ENCODE data around the gene RGS19.

Gene RGS19

DNA sequence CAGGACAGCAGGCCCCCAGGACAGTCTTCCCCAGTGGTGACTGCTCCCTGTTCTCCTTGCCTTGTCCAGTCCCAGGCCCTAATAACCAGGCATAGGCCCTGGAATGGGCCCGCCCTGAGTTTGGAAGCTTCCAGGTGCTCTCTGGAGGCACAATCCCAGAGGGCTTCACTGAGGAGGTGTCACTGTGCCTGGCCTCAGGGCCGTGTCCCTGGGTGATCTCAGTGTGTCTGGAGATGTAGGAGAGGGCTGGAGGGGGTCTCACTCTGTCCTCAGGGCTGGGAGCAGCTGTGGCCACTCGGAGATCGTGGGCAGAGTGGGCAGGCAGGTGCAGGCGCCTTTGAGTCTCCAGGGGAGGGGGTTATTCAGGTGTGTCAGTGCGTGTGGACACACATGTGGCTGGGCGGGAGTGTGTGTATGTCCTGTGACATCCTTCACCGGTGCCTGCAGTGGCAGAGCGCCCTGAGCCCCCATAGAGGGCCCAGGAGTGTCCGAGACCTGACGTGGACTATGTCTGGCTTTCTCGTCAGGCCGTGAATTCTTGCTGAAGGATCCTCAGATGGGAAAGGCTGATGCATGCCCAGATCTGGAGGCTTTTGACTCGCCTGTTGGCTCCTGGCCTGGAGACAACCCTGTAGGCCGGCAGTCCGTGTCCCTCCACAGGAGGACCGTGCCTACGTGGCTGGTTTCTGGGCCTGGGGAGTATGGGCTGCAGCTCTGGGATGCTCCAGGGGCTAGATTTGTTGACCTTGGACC is 33.5 kb upstream of the RGS19 start:
- POLR2A ChIA-PET: no interaction called here
- TF ChIP-seq FOXA1 (IDR thresholded peaks at IDR 0.05): no peak
- no peak for TF ChIP-seq ZNF384 (IDR thresholded peaks at IDR 0.05)
- TF ChIP-seq BHLHE40 (IDR thresholded peaks at IDR 0.05; ENCODE audit: borderline replicate concordance): no peak
- CTCF ChIA-PET: no interaction called here
- no peak for DNase-seq (ENCODE audit: extremely low spot score)

DNA sequence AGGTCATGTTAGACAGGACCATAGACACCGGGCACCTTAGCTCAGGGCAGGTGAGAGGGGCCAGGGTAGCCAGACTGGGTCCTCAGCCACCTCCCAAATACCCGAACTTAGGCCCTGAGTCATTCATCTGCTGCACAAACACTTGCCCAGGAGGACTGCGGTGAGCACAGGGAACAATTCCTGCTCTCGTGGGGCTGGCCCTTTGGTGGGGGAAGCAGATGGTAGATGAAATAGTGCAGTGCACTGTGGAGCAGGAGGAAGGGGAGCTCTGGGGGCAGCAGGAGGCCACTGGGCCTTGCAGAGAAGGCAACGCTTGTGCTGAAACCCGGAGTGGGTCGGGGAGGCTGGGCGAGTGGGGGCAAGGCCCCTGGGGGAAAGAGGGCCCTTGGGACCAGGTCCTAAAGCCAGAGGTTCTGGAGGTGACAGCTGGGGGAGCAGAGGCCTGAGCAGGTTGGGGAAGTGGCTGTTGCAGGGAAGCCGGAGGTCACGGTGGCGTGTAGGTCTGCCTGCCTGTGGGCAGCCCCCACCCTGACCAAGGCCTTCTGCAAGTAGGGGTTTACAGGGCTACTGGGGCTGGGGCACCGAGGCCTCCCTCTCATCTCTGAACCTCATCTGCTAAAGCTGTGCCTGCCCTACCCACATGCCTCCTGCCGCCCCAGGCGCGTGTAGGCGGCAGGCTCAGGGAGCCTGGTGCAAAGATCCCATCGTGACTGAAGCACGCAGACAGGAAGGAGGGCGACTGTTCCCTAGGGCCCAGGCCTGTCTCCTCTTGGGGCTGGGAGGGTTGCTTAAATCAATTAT is 32.7 kb upstream of the RGS19 start:
- ChIA-PET CTCF (interaction anchor here (1.1 to 1.2 kb wide), 2 partner anchors 9 to 29 kb away, joined by 3 read pairs; no protein-coding TSS in a partner anchor), POLR2A (interaction anchor here (1.2 kb wide), 1 partner anchor 50 kb away, joined by 5 read pairs; the partner anchor contains the start of gene TCEA2)
- DNase-seq (ENCODE audit: extremely low spot score): no peak
- no peak for TF ChIP-seq FOXM1 (IDR thresholded peaks at IDR 0.05; ENCODE audit: borderline replicate concordance)
- no peak for TF ChIP-seq BHLHE40 (IDR thresholded peaks at IDR 0.05; ENCODE audit: borderline replicate concordance)
- no peak for TF ChIP-seq FOXA1 (IDR thresholded peaks at IDR 0.05)
- TF ChIP-seq SUZ12 (IDR thresholded peaks at IDR 0.05): no peak
- TF ChIP-seq HDGF (IDR thresholded peaks at IDR 0.05; ENCODE audit: borderline replicate concordance): no peak
- TF ChIP-seq NFRKB (IDR thresholded peaks at IDR 0.05): no peak
- TF ChIP-seq ELF4 (IDR thresholded peaks at IDR 0.05): no peak
- no peak for TF ChIP-seq L3MBTL2 (conservative IDR thresholded peaks at IDR 0.05)
- no peak for TF ChIP-seq ARNT (IDR thresholded peaks at IDR 0.05)
- no peak for TF ChIP-seq SP1 (IDR thresholded peaks at IDR 0.05)
- no peak for TF ChIP-seq LEF1 (IDR thresholded peaks at IDR 0.05; ENCODE audit: borderline replicate concordance)
- no peak for TF ChIP-seq CTBP1 (IDR thresholded peaks at IDR 0.05; ENCODE audit: borderline replicate concordance)
- TF ChIP-seq, protein P1, sequence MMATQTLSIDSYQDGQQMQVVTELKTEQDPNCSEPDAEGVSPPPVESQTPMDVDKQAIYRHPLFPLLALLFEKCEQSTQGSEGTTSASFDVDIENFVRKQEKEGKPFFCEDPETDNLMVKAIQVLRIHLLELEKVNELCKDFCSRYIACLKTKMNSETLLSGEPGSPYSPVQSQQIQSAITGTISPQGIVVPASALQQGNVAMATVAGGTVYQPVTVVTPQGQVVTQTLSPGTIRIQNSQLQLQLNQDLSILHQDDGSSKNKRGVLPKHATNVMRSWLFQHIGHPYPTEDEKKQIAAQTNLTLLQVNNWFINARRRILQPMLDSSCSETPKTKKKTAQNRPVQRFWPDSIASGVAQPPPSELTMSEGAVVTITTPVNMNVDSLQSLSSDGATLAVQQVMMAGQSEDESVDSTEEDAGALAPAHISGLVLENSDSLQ (IDR thresholded peaks at IDR 0.05): no peak
- TF ChIP-seq TARDBP (IDR thresholded peaks at IDR 0.05): no peak
- TF ChIP-seq ZNF384 (IDR thresholded peaks at IDR 0.05): no peak

DNA sequence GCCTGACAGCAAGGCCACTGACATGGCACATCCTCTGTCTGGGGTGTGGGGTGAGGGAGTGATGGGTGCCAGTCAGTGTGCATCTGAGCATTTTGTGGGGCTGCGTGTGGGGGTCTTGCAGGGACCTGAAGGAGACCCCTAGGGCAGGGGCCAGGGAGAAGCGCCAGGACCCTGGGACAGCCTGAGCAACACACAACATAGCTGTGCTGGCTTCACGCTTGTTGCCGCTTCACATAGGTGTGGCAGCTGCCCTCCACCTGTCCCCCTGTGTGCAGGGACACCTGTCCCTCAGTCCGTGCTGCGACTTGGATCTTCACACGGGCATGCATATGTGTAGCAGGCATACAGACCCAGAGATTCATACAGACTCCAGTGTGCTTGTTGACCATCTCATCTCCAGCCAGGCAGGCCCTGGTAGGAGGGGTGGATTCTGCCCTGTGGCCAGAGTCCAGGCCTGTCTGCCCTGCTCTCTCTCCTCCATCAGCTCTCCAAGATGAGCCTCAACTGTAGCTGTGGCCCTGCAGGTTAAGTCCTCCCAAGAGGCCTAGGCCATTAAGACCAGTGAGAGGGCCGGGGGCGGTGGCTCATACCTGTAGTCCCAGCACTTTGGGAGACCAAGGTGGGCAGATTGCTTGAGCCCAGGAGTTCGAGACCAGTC is 31.2 kb upstream of the RGS19 start:
- TF ChIP-seq, protein P1 (IDR thresholded peaks at IDR 0.05): no peak
- TF ChIP-seq BHLHE40 (IDR thresholded peaks at IDR 0.05; ENCODE audit: borderline replicate concordance) (no peak), ELF4 (IDR thresholded peaks at IDR 0.05) (no peak), ARNT (IDR thresholded peaks at IDR 0.05) (no peak), ZNF384 (IDR thresholded peaks at IDR 0.05) (no peak), SUZ12 (IDR thresholded peaks at IDR 0.05) (no peak), HDGF (IDR thresholded peaks at IDR 0.05; ENCODE audit: borderline replicate concordance) (no peak), FOXA1 (IDR thresholded peaks at IDR 0.05) (no peak), TARDBP (IDR thresholded peaks at IDR 0.05) (no peak), NFRKB (IDR thresholded peaks at IDR 0.05) (no peak), CTBP1 (IDR thresholded peaks at IDR 0.05; ENCODE audit: borderline replicate concordance) (no peak), L3MBTL2 (conservative IDR thresholded peaks at IDR 0.05) (no peak), SP1 (IDR thresholded peaks at IDR 0.05) (no peak)
- no peak for DNase-seq (ENCODE audit: extremely low spot score)
- CTCF ChIA-PET: no interaction called here
- POLR2A ChIA-PET: no interaction called here

DNA sequence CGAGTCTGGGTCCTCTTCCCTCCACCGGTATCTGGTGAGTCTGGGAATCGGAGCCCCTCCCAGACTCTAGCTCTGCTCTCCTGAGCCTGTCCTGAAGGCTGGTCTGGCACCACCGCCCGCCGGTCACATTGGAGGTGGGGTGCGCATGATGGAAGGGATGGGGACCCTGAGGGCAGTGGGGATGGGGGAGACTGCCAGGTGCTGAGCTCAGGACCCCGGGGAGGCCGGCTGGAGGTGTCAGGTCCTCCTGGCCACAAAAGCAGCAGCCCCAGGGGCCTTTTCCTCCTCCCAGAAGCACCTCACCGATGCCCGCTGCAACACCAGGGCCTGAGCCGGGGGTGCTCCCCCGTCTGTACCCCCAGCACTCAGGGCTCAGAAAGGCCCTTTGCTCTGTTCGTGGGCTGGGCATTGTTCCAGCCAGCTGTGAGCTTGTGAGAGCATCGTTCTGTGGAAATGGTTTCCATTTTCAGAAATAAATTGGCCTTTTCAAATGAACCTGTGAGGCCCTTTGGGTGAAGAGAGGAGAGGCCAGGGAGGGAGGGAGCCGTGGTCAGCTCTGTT is 30.6 kb upstream of the RGS19 start:
- POLR2A ChIA-PET: no interaction called here
- TF ChIP-seq CTBP1 (IDR thresholded peaks at IDR 0.05; ENCODE audit: borderline replicate concordance) (no peak), LEF1 (IDR thresholded peaks at IDR 0.05; ENCODE audit: borderline replicate concordance) (no peak), FOXM1 (IDR thresholded peaks at IDR 0.05; ENCODE audit: borderline replicate concordance) (no peak), FOXA1 (IDR thresholded peaks at IDR 0.05) (no peak)
- TF ChIP-seq, protein P1 (IDR thresholded peaks at IDR 0.05): no peak
- CTCF ChIA-PET: no interaction called here
- DNase-seq (ENCODE audit: extremely low spot score): no peak

DNA sequence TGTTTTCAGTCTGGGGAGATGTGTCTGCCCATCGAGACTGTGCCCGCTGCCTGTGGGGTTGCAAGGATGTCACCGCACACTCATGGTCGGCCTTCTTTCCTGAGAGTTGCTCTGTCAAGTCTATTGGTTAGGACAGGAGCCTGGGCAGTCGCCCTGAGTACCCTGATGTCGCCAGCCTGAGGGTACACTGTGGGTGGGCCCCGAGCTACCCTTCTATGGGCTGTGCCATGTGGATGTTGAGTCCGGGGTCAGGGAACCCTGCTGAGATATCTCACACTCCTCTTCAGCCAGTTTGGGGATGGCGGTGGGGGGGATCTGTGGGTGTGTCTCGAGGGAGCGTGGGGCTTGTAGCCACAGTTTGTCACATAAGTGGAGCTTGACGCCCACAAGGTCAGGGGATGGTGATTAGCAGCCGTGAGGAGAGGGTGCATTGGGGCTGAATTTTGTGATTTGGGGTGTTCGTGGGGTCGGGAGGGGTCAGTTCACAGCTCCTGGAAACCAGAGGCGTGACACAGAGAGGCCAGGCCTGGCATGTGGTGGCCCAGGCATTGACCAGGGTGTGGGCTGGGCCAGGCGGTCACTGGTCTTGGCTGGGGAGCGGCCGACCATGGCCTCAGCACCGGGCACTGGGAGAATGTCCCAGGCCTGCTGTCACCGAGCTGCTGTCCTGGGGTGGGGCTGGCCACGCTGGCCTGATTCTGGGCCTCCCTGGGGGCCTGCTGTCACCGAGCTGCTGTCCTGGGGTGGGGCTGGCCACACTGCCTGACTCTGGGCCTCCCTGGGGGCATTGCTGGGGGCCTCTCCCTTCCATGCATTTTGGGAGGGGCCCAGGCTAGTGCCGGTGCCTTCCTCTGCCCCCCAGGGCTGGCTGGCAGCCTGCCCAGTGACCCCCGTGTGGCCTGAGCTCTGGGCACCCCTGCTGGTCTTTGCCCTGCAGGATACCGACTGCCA is 29.7 kb upstream of the RGS19 start:
- ChIA-PET CTCF (no interaction called here), POLR2A (interaction anchor here (1.1 kb wide), 1 partner anchor 46 kb away, joined by 3 read pairs; the partner anchor contains the start of gene TCEA2)
- DNase-seq (ENCODE audit: extremely low spot score): no peak
- no peak for TF ChIP-seq SP1 (IDR thresholded peaks at IDR 0.05)
- TF ChIP-seq FOXK2 (IDR thresholded peaks at IDR 0.05): no peak
- no peak for TF ChIP-seq LEF1 (IDR thresholded peaks at IDR 0.05; ENCODE audit: borderline replicate concordance)
- TF ChIP-seq FOXA1 (IDR thresholded peaks at IDR 0.05): no peak
- no peak for TF ChIP-seq HDGF (IDR thresholded peaks at IDR 0.05; ENCODE audit: borderline replicate concordance)
- TF ChIP-seq NFRKB (IDR thresholded peaks at IDR 0.05): no peak
- TF ChIP-seq TARDBP (IDR thresholded peaks at IDR 0.05): no peak
- TF ChIP-seq FOXM1 (IDR thresholded peaks at IDR 0.05; ENCODE audit: borderline replicate concordance): no peak
- TF ChIP-seq ELF4 (IDR thresholded peaks at IDR 0.05): no peak
- TF ChIP-seq, protein P1 (IDR thresholded peaks at IDR 0.05): no peak
- TF ChIP-seq L3MBTL2 (conservative IDR thresholded peaks at IDR 0.05): no peak
- no peak for TF ChIP-seq CTBP1 (IDR thresholded peaks at IDR 0.05; ENCODE audit: borderline replicate concordance)
- TF ChIP-seq ZNF384 (IDR thresholded peaks at IDR 0.05): no peak
- TF ChIP-seq ARNT (IDR thresholded peaks at IDR 0.05): no peak
- TF ChIP-seq BHLHE40 (IDR thresholded peaks at IDR 0.05; ENCODE audit: borderline replicate concordance): no peak
- TF ChIP-seq SUZ12 (IDR thresholded peaks at IDR 0.05): no peak

All from HEK293T (cell line).